Activated gamma-delta T cell treated with Interleukin-2 at 50 U/mL for 16 hours (primary cell): ENCODE measurements around the gene CCDC59.

ENCODE experiments used
- DNase-seq: peaks from one replicate; pipeline ENCODE4 v3.0.0-alpha.2; 2020

Gene CCDC59

DNA sequence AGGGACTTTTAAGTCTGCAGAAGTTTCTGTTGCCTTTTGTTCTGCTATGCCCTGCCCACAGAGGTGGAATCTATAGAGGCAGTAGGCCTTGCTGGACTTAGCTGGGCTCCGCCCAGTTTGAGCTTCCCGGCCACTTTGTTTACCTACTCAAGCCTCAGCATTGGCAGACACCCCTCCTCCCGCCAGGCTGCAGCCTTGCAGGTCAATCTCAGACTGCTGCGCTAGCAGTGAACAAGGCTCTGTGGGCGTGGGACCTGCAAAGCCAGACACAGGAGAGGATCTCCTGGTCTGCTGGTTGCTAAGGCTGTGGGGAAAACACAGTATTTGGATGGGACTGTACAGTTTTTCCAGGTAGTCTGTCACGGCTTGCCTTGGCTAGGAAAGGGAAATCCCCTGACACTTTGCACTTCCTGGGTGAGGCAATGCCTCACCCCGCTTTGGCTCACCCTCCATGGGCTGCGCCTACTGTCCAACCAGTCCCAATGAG is 43.7 kb downstream of the CCDC59 start:
- no peak for DNase-seq
